Endothelial cell of umbilical vein (primary cell): ENCODE data around the gene PRLHR.
A peak's percentile ranks its signal among the peaks of the same experiment; 100 is the strongest.

Experiments used
- EZH2 ChIP-seq: IDR thresholded peaks from 2 replicates; pipeline ENCODE4 v1.6.1; 2012; ENCODE audit warnings: borderline replicate concordance, low read depth, mild to moderate bottlenecking, moderate library complexity, low read length, inconsistent platforms; ENCODE audit not compliant: severe bottlenecking
- FOS ChIP-seq: IDR thresholded peaks from 2 replicates; pipeline ENCODE4 v1.6.1; 2011; ENCODE audit warnings: mild to moderate bottlenecking, low read length, moderate library complexity, borderline replicate concordance; ENCODE audit not compliant: insufficient read depth
- GATA2 ChIP-seq: IDR thresholded peaks from 2 replicates; pipeline ENCODE4 v1.7.0; 2011; ENCODE audit warnings: low read depth, mild to moderate bottlenecking, moderate library complexity, mixed read lengths, low read length; ENCODE audit not compliant: insufficient read length, insufficient read depth
- JUN ChIP-seq: IDR thresholded peaks from 2 replicates; pipeline ENCODE4 v1.6.1; 2011; ENCODE audit warnings: borderline replicate concordance, low read depth; ENCODE audit not compliant: insufficient read length, insufficient read depth
- MYC ChIP-seq: IDR thresholded peaks from one replicate; pipeline ENCODE4 v1.6.1; 2011; ENCODE audit warnings: mild to moderate bottlenecking, low read depth, low read length
- POLR2A ChIP-seq: IDR thresholded peaks from 2 replicates; pipeline ENCODE4 v1.6.1; 2012; ENCODE audit warnings: low read depth, mild to moderate bottlenecking, control low read depth, low read length
- POLR2AphosphoS5 ChIP-seq: IDR thresholded peaks from 2 replicates; pipeline ENCODE4 v1.6.1; 2012; ENCODE audit warnings: low read depth, mild to moderate bottlenecking, control low read depth, low read length, moderate library complexity; ENCODE audit not compliant: insufficient read depth
- TF ChIP-seq, protein P1 (sequence below), 2 donors: IDR thresholded peaks; 1 replicate in 1 of 2; 2 replicates in 1 of 2; pipeline ENCODE4 v1.5.1; 2011; ENCODE audit warnings: low read length in 2 of 2, mild to moderate bottlenecking in 2 of 2, moderate library complexity in 2 of 2, control low read depth in 1 of 2, inconsistent platforms in 1 of 2, low read depth in 1 of 2; ENCODE audit not compliant: insufficient read depth in 1 of 2; ENCODE audit errors: extremely low read depth in 1 of 2
- TF ChIP-seq, protein P2 (sequence below): IDR thresholded peaks from 2 replicates; pipeline ENCODE4 v1.6.1; 2011; ENCODE audit not compliant: insufficient read depth, insufficient read length

DNA sequence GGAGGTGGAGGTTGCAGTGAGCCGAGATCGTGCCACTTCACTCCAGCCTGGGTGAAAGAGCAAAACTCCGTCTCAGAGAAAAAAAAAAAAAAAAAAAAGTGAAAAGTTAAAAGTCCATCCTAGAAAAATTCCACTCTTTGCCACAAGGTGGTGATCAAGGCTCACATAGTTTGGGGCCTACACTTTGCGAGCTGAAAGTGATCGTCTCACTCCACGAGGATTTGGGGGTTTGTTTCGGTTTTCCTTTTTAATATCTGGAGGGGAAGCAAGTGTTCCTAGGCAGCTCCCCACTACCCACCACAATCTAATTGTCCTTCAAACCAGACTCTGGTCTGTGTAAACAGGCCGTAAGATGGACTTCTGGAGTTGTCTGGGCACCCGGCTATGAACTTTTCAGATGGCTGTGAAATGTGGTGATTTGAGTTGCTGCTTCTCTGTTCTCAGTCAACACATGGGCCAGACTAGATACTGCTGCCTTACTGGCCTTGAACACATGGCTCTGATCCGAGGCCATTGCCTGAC is 27.1 kb downstream of the PRLHR start:
- TF ChIP-seq POLR2AphosphoS5 (no peak), EZH2 (no peak), POLR2A (no peak), JUN (no peak), GATA2 (no peak), FOS (no peak), MYC (no peak)
- TF ChIP-seq, protein P1, sequence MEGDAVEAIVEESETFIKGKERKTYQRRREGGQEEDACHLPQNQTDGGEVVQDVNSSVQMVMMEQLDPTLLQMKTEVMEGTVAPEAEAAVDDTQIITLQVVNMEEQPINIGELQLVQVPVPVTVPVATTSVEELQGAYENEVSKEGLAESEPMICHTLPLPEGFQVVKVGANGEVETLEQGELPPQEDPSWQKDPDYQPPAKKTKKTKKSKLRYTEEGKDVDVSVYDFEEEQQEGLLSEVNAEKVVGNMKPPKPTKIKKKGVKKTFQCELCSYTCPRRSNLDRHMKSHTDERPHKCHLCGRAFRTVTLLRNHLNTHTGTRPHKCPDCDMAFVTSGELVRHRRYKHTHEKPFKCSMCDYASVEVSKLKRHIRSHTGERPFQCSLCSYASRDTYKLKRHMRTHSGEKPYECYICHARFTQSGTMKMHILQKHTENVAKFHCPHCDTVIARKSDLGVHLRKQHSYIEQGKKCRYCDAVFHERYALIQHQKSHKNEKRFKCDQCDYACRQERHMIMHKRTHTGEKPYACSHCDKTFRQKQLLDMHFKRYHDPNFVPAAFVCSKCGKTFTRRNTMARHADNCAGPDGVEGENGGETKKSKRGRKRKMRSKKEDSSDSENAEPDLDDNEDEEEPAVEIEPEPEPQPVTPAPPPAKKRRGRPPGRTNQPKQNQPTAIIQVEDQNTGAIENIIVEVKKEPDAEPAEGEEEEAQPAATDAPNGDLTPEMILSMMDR (IDR thresholded peaks at IDR 0.05; ENCODE audit: extremely low read depth in 1 of 2, insufficient read depth in 1 of 2, low read depth in 1 of 2, low read length in 2 of 2), result peak; percentile 45 to 52
- TF ChIP-seq, protein P2, sequence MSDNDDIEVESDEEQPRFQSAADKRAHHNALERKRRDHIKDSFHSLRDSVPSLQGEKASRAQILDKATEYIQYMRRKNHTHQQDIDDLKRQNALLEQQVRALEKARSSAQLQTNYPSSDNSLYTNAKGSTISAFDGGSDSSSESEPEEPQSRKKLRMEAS, result no peak
